ENCODE data around the gene MUC4.

MUC4 gene

GRCh38 chr3:195699860-195700259 is 111.9 kb downstream of the MUC4 start:
- DNase-seq (ENCODE audit: low spot score) = no peak

GRCh38 chr3:195699388-195699771 is 112.3 kb downstream of the MUC4 start:
- no peak for DNase-seq (ENCODE audit: low spot score)

- no peak for DNase-seq (ENCODE audit: low spot score)
These were observed 112.9 kb downstream of the MUC4 start for GRCh38 chr3:195698647-195699387.

- DNase-seq (ENCODE audit: low spot score) = no peak
These were observed 113.4 kb downstream of the MUC4 start for GRCh38 chr3:195698325-195698646.

- peak; percentile 74 for DNase-seq (ENCODE audit: low spot score)
These were observed 114.0 kb downstream of the MUC4 start for GRCh38 chr3:195697582-195698324.

All from hepatic stellate cell (primary cell).